ENCODE measurements around the gene UNC5B.

Gene UNC5B

GRCh38 chr10:71348850-71349249 lies 136.5 kb downstream of the UNC5B start:
- no peak for DNase-seq

- no peak for DNase-seq
These were observed 137.0 kb downstream of the UNC5B start for GRCh38 chr10:71349406-71349805.

- no peak for DNase-seq
These were observed 138.7 kb downstream of the UNC5B start for GRCh38 chr10:71351087-71351486.

GRCh38 chr10:71351628-71352319 lies 139.4 kb downstream of the UNC5B start:
- DNase-seq, result peak; percentile 26 to 45
